Neural crest cell (in vitro differentiated cells): ENCODE measurements around the gene HS3ST4. TPM values are rescaled to one million over a fixed set of nuclear protein-coding genes. Genes with fewer than 3 reads are reported as not detected.
"Not testable (repeated sequence)": the region's sequence is repeated elsewhere in the genome, so short reads cannot be mapped to it uniquely, and the experiment has no call there.

Experiments used
- DNase-seq: peaks from one replicate; pipeline ENCODE4 v3.0.0; 2021; ENCODE audit warnings: low read depth, mixed read lengths, low spot score
- H3K27ac Mint-ChIP-seq: one replicate; pipeline ENCODE4 v1.8.0; 2021; ENCODE audit warnings: mild to moderate bottlenecking, mixed read lengths; ENCODE audit not compliant: unreplicated experiment
- H3K27me3 Mint-ChIP-seq: 2 replicates; pipeline ENCODE4 v1.8.0; 2021; ENCODE audit warnings: low read depth, mild to moderate bottlenecking, mixed read lengths
- H3K36me3 Mint-ChIP-seq: 2 replicates; pipeline ENCODE4 v1.8.0; 2021; ENCODE audit warnings: low read depth, mild to moderate bottlenecking, mixed read lengths
- H3K4me1 Mint-ChIP-seq: 2 replicates; pipeline ENCODE4 v1.8.0; 2021; ENCODE audit warnings: mixed read lengths
- H3K4me3 Mint-ChIP-seq: one replicate; pipeline ENCODE4 v1.8.0; 2021; ENCODE audit warnings: mild to moderate bottlenecking, mixed read lengths
- H3K9me3 Mint-ChIP-seq: 2 replicates; pipeline ENCODE4 v1.8.0; 2021; ENCODE audit warnings: mixed read lengths
- CTCF ChIP-seq: fragments of 200-600 bp; sonication (generic); conservative IDR thresholded peaks from 2 replicates; pipeline ENCODE4 v1.5.0; 2021; ENCODE audit warnings: antibody characterized with exemption, mild to moderate bottlenecking
- total RNA-seq: library from RNA; stranded (reverse); gene quantifications from 2 replicates; pipeline ENCODE4 v1.2.1, GENCODE V29; 2021

Gene HS3ST4
- total RNA-seq, 1 donor from 2014 or later: 1.1 TPM

- Mint-ChIP-seq H3K36me3 (no peaks in the 10 kb centered on the region), H3K4me3 (peak overlapping the region; percentile 52), H3K4me1 (peaks cover 22% of the 10 kb centered on the region), H3K27ac (peak overlapping the region; percentile 88), H3K9me3 (peaks cover 4% of the 10 kb centered on the region), H3K27me3 (no peaks in the 10 kb centered on the region)
- DNase-seq: no peak
- TF ChIP-seq CTCF: no peak
Observed at GRCh38 chr16:26070302-26071100, 378.7 kb downstream of the HS3ST4 start.

- H3K27ac Mint-ChIP-seq: peak overlapping the region; percentile 88
- H3K36me3 Mint-ChIP-seq: no peaks in the 10 kb centered on the region
- peaks cover 4% of the 10 kb centered on the region for H3K9me3 Mint-ChIP-seq
- no peaks in the 10 kb centered on the region for H3K27me3 Mint-ChIP-seq
- no peak for DNase-seq
- TF ChIP-seq CTCF: no peak
- H3K4me3 Mint-ChIP-seq: peak overlapping the region; percentile 52
- H3K4me1 Mint-ChIP-seq: peaks cover 22% of the 10 kb centered on the region
Observed at GRCh38 chr16:26071101-26071866, 379.5 kb downstream of the HS3ST4 start.

- Mint-ChIP-seq H3K36me3 (no peaks in the 10 kb centered on the region), H3K4me3 (no peak overlapping the region), H3K27ac (no peak overlapping the region), H3K27me3 (no peaks in the 10 kb centered on the region), H3K4me1 (peaks cover 22% of the 10 kb centered on the region), H3K9me3 (no peaks in the 10 kb centered on the region)
- DNase-seq: no peak
- no peak for TF ChIP-seq CTCF
Observed at GRCh38 chr16:26078716-26079355, 387.1 kb downstream of the HS3ST4 start.

- H3K27me3 Mint-ChIP-seq: peaks cover 5% of the 10 kb centered on the region
- no peaks in the 10 kb centered on the region for H3K36me3 Mint-ChIP-seq
- H3K27ac Mint-ChIP-seq: no peak overlapping the region
- TF ChIP-seq CTCF: no peak
- no peak overlapping the region for H3K4me3 Mint-ChIP-seq
- H3K4me1 Mint-ChIP-seq: peaks cover 20% of the 10 kb centered on the region
- H3K9me3 Mint-ChIP-seq: peaks cover 3% of the 10 kb centered on the region
- DNase-seq: no peak
Observed at GRCh38 chr16:26087091-26087490, 395.3 kb downstream of the HS3ST4 start.

GRCh38 chr16:26091511-26091910 is 399.8 kb downstream of the HS3ST4 start:
- no peak overlapping the region for H3K4me3 Mint-ChIP-seq
- no peak for TF ChIP-seq CTCF
- peaks cover 14% of the 10 kb centered on the region for H3K4me1 Mint-ChIP-seq
- peaks cover 7% of the 10 kb centered on the region for H3K36me3 Mint-ChIP-seq
- peaks cover 5% of the 10 kb centered on the region for H3K27me3 Mint-ChIP-seq
- H3K27ac Mint-ChIP-seq: no peak overlapping the region
- DNase-seq: no peak
- H3K9me3 Mint-ChIP-seq: peaks cover 9% of the 10 kb centered on the region

- not testable (repeated sequence) for H3K4me1 Mint-ChIP-seq, H3K27ac Mint-ChIP-seq, H3K9me3 Mint-ChIP-seq, H3K4me3 Mint-ChIP-seq, DNase-seq, H3K36me3 Mint-ChIP-seq
- peaks cover 12% of the 10 kb centered on the region for H3K27me3 Mint-ChIP-seq
Observed at GRCh38 chr16:26098206-26098605, 406.4 kb downstream of the HS3ST4 start.
